HUES48 (cell line): ENCODE measurements around the gene RENBP.

Source experiments
- H3K27ac ChIP-seq: one replicate; pipeline ENCODE4 v1.7.0; 2013; ENCODE audit warnings: low read depth, low read length, inconsistent platforms
- H3K27me3 ChIP-seq: 2 replicates; pipeline ENCODE4 v1.6.1; 2013; ENCODE audit warnings: mild to moderate bottlenecking, low read length; ENCODE audit not compliant: control insufficient read depth, insufficient read depth
- H3K36me3 ChIP-seq: 2 replicates; pipeline ENCODE4 v1.6.1; 2013; ENCODE audit warnings: low read length; ENCODE audit not compliant: control insufficient read depth, insufficient read depth
- H3K4me1 ChIP-seq: 2 replicates; pipeline ENCODE4 v1.6.1; 2013; ENCODE audit warnings: mild to moderate bottlenecking, low read length; ENCODE audit not compliant: control insufficient read depth, insufficient read depth
- H3K4me3 ChIP-seq: 2 replicates; pipeline ENCODE4 v1.5.1; 2013; ENCODE audit warnings: mild to moderate bottlenecking, low read depth, low read length
- H3K9ac ChIP-seq: 2 replicates; pipeline ENCODE4 v1.6.1; 2013; ENCODE audit warnings: mild to moderate bottlenecking, low read depth, low read length, moderate library complexity
- H3K9me3 ChIP-seq: 2 replicates; pipeline ENCODE4 v1.6.1; 2013; ENCODE audit warnings: low read length; ENCODE audit not compliant: control insufficient read depth, insufficient read depth

RENBP gene

GRCh38 chrX:153931151-153931550 is 13.3 kb downstream of the RENBP start:
- Histone ChIP-seq H3K27me3 (no peaks in the 10 kb centered on the region), H3K4me1 (peaks cover 9% of the 10 kb centered on the region; the same call in 1 of the 2 replicates), H3K27ac (no peak overlapping the region), H3K9me3 (peaks cover 34% of the 10 kb centered on the region), H3K36me3 (peaks cover 25% of the 10 kb centered on the region), H3K9ac (no peak overlapping the region), H3K4me3 (no peak overlapping the region)

GRCh38 chrX:153930011-153930910 is 14.2 kb downstream of the RENBP start:
- no peaks in the 10 kb centered on the region for H3K27me3 ChIP-seq
- H3K27ac ChIP-seq, result no peak overlapping the region
- peaks cover 31% of the 10 kb centered on the region for H3K9me3 ChIP-seq
- no peak overlapping the region for H3K9ac ChIP-seq
- H3K4me3 ChIP-seq, result no peak overlapping the region
- peaks cover 25% of the 10 kb centered on the region for H3K36me3 ChIP-seq
- peaks cover 12% of the 10 kb centered on the region for H3K4me1 ChIP-seq

- Histone ChIP-seq H3K27me3 (no peaks in the 10 kb centered on the region), H3K9ac (no peak overlapping the region), H3K9me3 (peaks cover 31% of the 10 kb centered on the region), H3K4me3 (no peak overlapping the region), H3K4me1 (peaks cover 12% of the 10 kb centered on the region), H3K27ac (no peak overlapping the region), H3K36me3 (peaks cover 25% of the 10 kb centered on the region)
These were observed 14.9 kb downstream of the RENBP start for GRCh38 chrX:153929576-153929975.

- Histone ChIP-seq H3K27ac (no peak overlapping the region), H3K36me3 (peaks cover 25% of the 10 kb centered on the region), H3K9ac (no peak overlapping the region), H3K9me3 (peaks cover 27% of the 10 kb centered on the region), H3K4me3 (no peak overlapping the region), H3K27me3 (no peaks in the 10 kb centered on the region), H3K4me1 (peaks cover 12% of the 10 kb centered on the region)
These were observed 15.6 kb downstream of the RENBP start for GRCh38 chrX:153928846-153929245.

GRCh38 chrX:153927922-153928760 is 16.3 kb downstream of the RENBP start:
- H3K9ac ChIP-seq, result peak overlapping the region; percentile 78
- H3K27ac ChIP-seq, result peak overlapping the region; percentile 95
- peaks cover 27% of the 10 kb centered on the region for H3K9me3 ChIP-seq
- peaks cover 25% of the 10 kb centered on the region for H3K36me3 ChIP-seq
- peaks cover 12% of the 10 kb centered on the region for H3K4me1 ChIP-seq
- no peaks in the 10 kb centered on the region for H3K27me3 ChIP-seq
- H3K4me3 ChIP-seq, result peak overlapping the region; percentile 73

GRCh38 chrX:153927672-153927921 is 16.8 kb downstream of the RENBP start:
- H3K36me3 ChIP-seq, result peaks cover 23% of the 10 kb centered on the region
- H3K9ac ChIP-seq, result peak overlapping the region; percentile 78

GRCh38 chrX:153926858-153927671 is 17.4 kb downstream of the RENBP start:
- H3K27me3 ChIP-seq, result no peaks in the 10 kb centered on the region
- H3K4me3 ChIP-seq, result peak overlapping the region; percentile 73
- peaks cover 12% of the 10 kb centered on the region for H3K4me1 ChIP-seq
- peak overlapping the region; percentile 95 for H3K27ac ChIP-seq
- peaks cover 24% of the 10 kb centered on the region for H3K9me3 ChIP-seq
- peaks cover 18% of the 10 kb centered on the region for H3K36me3 ChIP-seq
- H3K9ac ChIP-seq, result peak overlapping the region; percentile 78; the same call in 1 of the 2 replicates

More at GRCh38 chrX:153927672-153927921, 16.8 kb downstream of the RENBP start:
- Histone ChIP-seq H3K27ac (peak overlapping the region; percentile 95), H3K27me3 (no peaks in the 10 kb centered on the region), H3K4me3 (peak overlapping the region; percentile 73), H3K9me3 (peaks cover 27% of the 10 kb centered on the region), H3K4me1 (peaks cover 12% of the 10 kb centered on the region)

- H3K27ac ChIP-seq, result peak overlapping the region; percentile 95
- H3K9ac ChIP-seq, result no peak overlapping the region
- peaks cover 13% of the 10 kb centered on the region; the same call in 1 of the 2 replicates for H3K36me3 ChIP-seq
- no peaks in the 10 kb centered on the region for H3K27me3 ChIP-seq
- H3K4me1 ChIP-seq, result peaks cover 12% of the 10 kb centered on the region
- H3K4me3 ChIP-seq, result peak overlapping the region; percentile 73; the same call in 1 of the 2 replicates
- peaks cover 22% of the 10 kb centered on the region for H3K9me3 ChIP-seq
These were observed 17.9 kb downstream of the RENBP start for GRCh38 chrX:153926552-153926857.

- no peaks in the 10 kb centered on the region for H3K27me3 ChIP-seq
- H3K4me1 ChIP-seq, result peaks cover 12% of the 10 kb centered on the region
- H3K9me3 ChIP-seq, result peaks cover 19% of the 10 kb centered on the region
- peak within 1 kb of the TSS; percentile 70 for H3K9ac ChIP-seq
- peak within 1 kb of the TSS; percentile 73 for H3K4me3 ChIP-seq
- H3K27ac ChIP-seq, result peak within 1 kb of the TSS; percentile 95
- peaks cover 7% of the 10 kb centered on the region; the same call in 1 of the 2 replicates for H3K36me3 ChIP-seq
These were observed 18.5 kb downstream of the RENBP start, which contains the start of gene ARHGAP4 for GRCh38 chrX:153925739-153926551. ARHGAP4 (minus strand) TSS chrX:153926264; CDS start chrX:153926202, 62 bp downstream.

GRCh38 chrX:153925387-153925738 is 19.1 kb downstream of the RENBP start:
- peaks cover 12% of the 10 kb centered on the region for H3K4me1 ChIP-seq
- H3K27ac ChIP-seq, result peak overlapping the region; percentile 45
- H3K9ac ChIP-seq, result no peak overlapping the region
- no peaks in the 10 kb centered on the region for H3K27me3 ChIP-seq
- H3K4me3 ChIP-seq, result peak overlapping the region; percentile 73
- peaks cover 21% of the 10 kb centered on the region for H3K9me3 ChIP-seq
- 0 out of 2 replicates have a peak, but pooled peaks cover 3% of the 10 kb centered on the region for H3K36me3 ChIP-seq
